Stimulated activated CD8-positive, alpha-beta memory T cell treated with anti-CD3 and anti-CD28 coated beads, Interleukin-15, amount 100 ng/mL, for 24 hours (primary cell): Measurements from ENCODE around the gene PPHLN1.
"Not testable (repeated sequence)": the region's sequence is repeated elsewhere in the genome, so short reads cannot be mapped to it uniquely, and the experiment has no call there.

ENCODE experiments used
- DNase-seq: peaks from one replicate; pipeline ENCODE4 v3.0.0-alpha.2; 2020; ENCODE audit warnings: low read depth

PPHLN1 gene

DNA sequence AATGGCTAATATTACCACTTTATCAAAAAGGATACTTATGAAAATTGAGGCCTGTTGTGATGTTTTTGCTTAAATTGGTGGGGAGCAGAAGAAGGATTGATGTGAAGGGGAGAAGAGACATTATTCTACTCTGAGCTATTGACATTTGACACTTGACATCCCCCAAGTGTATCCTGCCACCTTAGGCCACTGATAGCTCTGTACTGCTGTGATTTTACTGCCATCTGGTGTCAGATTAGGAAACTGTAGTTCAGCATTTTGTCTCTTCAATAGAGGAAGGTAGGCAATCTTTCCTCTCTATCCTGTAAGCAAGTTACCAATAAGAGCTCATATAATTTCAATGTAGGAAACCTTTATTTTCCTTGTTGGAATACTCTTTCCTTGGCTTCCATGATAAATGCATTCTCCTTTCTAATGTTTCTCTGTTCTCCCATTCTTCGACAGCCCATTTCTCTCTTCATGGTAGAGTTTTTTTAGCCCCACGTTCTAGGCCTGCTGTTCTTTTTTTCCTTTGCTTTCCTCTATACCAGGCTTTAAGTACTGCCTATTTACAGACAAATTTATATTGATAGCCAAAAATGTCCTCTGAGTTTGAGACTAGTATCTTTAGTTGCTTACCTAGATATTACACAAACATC lies 46.3 kb downstream of the PPHLN1 start:
- DNase-seq: no peak

DNA sequence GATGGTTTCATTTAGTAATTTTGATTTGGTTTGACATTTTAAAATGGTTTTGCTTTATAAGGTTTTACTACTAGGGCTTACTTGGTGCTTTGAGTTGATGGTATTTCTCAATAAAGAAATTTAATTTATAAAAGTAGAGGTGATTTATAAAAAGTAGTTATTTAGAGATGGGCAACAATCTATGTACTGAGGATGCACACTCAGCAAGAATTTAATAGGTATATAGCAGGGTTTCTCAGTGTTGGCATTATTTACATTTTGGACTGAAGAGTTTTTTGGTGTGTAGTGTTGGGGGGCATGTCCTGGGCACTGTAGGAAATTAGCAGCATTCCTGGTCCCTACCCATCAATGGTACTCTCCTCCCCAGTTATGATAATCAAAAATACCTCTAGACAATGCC lies 47.7 kb downstream of the PPHLN1 start:
- no peak for DNase-seq

DNA sequence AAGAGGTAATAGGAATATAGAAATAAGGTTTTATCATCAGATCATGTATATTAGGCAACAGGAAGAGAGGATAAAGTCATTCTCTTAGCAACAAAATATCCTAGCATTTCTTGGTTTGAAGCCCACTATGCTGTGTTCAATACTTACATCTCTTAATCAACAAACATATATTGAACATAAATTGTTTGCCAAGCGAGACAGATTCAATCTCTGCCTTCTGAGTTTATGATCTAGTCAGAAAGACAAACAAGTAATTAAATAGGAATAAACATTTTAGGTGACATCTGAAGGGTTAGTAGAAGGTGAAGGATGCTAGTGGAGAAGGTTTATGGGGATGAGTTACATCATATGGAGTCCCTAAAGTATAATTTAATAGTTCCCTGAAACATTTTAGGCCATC lies 54.8 kb downstream of the PPHLN1 start:
- no peak for DNase-seq

DNA sequence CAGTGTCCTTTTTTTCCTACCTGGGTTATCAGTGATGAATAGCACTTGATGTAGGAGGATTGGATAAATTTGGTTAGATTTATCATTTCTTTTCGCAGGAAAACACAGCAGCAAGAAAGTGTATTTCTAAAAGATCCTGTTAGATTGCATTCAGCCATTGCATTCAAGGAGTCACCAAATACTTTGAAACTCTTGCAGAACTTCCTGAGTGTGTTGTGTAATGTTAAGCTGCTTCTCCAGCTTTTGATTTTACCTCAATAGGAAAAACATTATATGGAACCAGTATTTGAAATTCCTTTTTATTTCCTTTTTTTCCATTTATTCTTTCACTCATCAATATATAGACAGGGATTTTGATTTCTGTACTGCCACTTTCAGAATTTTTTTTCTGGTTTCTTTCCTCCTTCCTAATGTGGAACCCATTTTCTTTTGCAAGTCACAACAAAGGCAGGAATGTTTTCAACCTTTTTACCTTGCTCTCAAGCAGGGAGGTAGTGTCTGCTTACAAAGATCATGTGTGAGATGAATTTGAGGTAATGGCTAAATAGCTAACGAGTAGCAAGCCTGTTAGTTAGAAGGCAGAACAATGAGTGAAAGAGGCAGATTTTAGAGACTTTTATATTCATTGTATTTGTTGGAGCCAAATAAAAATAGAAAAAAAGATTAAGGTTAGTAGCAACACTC lies 56.2 kb downstream of the PPHLN1 start:
- DNase-seq: no peak

DNA sequence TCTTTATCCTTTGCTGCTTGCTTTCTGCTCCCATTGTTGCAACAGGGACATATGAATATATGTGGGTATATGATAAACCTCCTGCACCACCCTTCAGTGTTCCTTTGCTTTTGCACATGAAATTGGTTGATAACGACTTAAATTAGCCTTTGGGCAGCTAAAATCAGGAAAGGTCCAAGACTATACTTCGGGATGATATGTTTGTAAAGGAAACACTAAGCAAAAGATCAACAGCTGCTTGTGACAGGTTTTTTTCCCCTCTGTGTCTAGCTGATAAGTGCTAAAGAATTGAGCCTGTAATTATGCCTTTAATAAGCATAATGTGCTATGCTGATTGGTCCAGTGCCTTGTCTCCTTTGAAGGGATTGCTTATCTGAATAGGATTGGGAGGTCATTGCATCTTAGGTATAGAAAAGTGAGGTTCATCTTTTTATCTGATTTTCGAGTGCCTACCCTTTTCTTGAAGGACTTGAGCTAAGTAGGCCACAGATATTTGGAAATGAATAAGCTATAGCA lies 59.4 kb downstream of the PPHLN1 start:
- no peak for DNase-seq

DNA sequence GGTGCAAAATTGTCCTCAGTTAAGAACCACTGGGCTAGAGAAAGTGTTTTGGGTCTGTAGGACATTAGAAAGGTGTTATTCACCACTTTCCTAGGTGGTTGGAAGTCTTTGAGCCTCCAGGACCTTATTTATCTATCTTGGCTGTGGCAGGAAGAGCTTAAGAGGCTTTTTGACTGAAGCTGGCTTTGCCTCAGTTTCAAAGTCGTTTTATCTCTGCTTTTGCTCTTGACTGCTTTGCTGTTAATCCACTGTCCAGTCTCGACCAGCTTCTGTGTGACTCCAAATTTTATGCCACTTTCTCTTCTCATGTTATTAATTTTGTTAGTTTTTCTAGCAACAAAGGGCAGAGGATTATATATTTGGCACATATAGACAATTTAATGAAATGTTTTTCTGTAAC lies 60.3 kb downstream of the PPHLN1 start:
- no peak for DNase-seq

DNA sequence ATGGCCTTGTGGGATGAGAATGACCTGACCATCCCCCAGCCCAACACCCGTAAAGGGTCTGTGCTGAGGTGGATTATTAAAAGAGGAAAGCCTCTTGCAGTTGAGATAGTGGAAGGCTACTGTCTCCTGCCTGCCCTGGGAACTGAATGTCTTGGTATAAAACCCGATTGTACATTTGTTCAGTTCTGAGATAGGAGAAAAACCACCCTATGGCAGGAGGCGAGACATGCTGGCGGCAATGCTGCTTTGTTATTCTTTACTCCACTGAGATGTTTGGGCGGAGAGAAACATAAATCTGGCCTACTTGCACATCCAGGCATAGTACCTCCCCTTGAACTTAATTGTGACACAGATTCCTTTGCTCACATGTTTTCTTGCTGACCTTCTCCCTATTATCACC lies 62.1 kb downstream of the PPHLN1 start:
- not testable (repeated sequence) for DNase-seq

DNA sequence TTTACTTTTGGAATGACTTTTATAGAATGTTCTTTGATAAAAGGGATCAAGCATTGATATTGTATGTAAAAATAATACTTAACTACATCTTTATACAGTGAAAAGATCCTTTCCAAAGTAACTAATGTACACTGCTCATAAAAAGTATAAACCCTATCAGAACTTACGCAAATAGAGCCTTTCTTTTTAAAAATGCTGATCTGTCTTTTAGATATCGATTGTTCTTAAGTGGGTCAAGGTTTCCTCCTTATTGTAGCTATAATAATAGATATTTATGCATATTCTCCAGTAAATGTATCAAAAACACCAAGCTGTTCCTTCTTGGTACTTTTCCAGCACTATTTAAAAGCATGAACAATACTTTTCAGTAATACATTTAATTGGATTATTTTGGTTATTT lies 68.5 kb downstream of the PPHLN1 start:
- no peak for DNase-seq

DNA sequence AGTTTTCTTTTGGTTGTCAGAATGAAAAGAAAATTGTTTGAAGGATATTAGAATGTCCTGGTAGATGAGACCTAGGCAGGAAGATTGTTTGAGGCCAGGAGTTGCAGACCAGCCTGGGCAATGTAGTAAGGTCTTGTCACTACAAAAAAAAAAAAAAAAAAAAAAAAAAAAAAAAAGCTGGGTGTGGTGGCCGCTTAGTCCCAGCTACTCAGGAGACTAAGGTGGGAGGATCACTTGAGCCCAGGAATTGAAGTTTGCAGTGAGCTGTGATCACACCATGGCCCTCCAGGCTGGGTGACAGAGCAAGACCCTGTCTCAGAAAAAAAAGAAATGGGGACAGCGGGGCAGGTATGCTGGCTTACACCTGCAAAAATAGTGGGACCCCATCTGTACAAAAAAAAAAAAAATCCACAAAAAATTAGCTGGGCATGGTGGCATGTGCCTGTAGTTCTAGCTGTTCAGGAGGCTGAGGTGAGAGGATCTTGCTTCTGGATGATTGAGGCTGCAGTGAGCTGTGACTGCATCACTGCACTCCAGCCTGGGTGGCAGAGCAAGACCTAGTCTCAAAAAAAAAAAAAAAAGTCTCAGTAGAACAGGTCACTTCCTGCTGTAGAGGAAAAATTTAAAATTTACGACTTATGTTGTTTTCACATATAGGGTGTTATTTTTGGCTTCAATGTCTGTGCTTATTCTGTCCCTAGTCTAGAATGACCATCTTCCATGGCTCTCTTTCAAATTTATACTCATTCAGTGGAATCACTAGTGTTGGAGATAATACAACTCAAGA lies 70.7 kb downstream of the PPHLN1 start:
- no peak for DNase-seq

DNA sequence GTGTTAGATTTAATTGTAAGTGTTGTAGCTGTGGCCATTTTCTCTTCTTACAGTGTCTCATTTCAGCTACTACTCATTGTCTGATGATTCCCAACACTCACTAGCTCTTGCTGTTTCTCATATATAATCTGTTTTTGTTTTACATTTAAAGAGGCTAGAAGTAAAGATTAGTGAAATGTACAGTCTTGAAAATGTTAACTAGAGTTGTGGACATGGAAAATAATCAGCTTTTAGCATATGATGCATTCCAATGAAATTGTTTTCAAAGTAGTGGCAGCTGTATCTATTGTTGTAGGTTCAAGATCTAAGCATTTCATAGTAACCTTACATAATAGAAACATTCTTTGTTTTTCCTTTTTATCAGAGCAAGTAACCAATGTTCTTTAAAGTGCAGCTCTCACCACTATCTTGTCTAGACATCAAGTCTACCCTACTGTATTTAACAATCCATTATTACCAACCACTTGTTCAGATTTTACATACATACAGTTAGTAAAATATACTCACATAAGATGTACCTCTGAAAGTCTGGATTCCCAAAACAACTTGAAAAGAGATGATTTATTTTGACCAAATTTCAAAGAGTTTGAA lies 76.9 kb downstream of the PPHLN1 start:
- no peak for DNase-seq

DNA sequence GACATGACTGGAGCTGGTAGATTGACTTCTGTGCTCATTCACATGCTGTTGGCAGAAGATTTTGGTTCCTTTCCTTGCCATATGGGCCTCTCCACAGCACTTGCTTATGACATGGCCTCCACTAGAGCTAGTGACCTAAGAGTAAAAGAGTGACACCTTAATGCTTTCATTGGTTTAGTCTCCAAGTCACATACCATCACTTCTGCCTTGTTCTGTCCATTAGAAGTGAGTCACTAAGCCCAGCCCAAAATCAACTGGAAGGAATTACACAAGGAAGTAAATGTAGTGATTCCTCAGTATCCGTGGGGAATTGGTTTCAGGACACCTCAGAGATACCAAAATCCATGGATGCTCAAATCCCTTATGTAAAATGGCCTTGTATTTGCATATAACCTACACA lies 81.3 kb downstream of the PPHLN1 start:
- DNase-seq: no peak

DNA sequence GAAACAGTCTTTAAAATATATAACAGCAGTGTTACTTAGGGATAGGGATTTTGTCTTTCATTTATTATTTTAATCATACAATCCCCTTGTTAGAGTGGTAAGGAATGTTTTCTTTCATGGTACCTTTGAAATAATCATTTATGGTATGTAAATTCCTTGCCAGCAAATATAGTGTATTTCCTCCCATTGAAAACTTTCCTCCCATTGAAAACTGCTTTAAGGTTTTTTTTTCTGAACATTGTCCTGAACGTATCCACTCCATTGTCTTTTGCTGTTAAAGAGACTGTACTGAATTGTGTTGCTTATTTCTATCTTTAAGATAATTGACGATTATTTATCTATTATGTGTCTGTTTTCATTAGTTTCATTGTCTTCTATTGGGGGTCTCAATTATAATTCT lies 83.5 kb downstream of the PPHLN1 start:
- DNase-seq: no peak

DNA sequence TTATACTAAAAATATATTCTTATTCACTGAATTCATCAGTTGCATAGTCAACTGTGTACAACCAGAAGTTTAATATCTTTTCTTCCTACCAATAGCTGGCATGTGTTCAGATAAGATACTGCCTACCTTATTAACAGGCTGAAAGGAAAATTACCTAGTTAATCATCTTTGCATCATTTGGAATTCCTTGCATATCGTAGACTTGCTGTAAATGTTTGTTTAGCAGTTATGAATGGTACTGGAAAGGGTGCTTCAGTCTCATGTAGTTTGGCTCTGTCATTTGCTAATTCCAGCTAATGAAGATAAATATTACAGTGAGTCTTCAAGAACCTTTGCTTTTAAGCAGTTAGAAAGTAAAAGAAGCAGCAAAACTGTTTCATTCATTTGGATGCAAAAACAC lies 84.4 kb downstream of the PPHLN1 start:
- DNase-seq: no peak

DNA sequence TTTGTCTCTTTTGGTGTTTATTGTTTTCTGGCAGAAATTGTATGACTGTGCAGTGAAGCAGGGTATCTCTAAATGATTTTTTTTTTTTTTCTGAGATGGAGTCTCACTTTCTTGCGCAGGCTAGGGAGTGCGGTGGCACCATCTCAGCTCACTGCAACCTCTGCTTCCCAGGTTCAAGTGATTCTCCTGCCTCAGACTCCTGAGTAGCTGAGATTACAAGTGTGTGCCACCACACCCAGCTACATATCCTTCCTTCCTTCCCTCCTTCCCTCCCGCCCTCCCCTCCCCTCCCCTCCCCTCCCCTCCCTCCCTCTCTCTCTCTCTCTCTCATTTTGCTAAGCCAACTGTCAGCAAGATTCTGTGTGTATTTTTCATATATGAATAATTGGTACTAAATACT lies 94.4 kb downstream of the PPHLN1 start:
- DNase-seq: no peak

DNA sequence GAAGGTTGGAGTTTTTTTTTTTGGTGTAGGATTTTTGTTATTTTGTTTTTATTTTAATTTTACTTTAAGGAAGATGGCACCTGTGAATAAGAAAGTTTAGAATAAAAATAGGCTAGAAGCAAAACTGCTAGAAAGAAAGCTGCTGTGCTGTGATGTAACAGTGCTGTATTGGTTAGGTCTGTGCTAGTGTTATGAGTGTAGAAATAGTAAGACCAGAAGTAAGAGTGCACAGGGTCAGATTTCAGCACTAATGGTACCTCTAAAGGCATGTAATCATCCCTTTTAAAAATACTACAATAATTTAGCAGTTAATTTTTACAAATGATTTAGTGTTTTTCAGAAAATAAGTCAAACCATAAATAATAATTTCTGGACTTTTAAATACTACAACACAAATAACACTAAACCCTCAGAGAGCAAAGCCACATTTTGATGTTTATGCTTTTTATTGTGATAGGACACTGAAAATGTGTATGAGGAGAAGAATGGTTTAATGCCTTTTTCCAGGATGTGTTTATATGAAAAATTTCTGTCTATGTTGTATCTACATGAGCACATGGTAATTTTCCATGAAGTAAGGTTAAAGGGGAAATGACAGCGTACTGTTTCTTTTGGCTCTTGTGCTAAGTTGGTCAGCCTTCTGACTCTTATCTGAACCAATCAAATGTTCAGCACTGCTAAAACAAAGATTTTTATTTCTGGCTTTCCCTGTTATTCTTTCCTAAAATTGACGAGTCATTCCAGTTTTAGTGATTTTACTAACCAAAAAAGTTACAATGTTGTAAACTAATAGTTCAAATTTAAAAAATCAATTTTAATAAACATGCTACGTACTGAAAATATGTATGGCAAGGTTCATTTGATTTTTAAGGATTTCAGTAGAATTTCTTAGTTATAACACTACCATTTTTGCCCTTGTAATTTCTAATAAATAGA lies 96.1 kb downstream of the PPHLN1 start:
- no peak for DNase-seq

DNA sequence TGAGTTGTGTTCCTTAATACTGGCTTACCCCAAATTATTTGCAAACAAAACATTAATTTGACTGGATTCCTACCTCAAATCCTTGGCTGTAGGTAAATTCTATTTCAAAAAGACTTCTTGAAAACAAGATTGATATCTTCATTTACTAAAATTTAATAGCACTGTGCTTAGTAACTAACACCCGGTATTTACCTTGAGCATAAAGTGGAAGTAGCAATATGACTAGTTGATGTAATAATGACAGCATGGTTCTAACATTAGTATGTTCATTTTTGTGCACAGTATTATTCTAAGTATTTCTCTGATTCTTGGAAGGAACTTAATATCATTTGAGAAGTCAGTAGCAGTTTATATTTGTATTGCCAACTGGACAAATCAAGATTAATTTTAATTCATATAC lies 96.8 kb downstream of the PPHLN1 start:
- DNase-seq: no peak

DNA sequence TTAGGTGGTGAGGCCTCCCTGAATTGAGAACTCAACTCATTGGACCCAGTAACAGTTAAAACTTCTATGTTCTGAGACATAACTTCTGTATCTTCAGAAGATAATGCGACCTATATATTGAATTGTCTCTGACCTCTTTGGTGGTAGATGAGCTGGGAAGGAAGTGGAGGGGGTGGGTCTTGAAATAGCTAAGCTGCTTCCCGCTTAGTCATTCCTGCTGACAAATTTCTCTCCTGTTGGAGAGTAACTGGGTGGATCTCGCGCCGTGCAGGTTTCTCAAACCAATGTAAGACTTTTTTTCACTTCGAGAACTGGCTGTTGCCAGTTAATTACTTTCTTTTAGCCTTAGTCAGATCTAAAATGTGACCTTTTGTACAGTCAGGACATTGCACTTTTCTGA lies 100.8 kb downstream of the PPHLN1 start:
- DNase-seq: no peak

DNA sequence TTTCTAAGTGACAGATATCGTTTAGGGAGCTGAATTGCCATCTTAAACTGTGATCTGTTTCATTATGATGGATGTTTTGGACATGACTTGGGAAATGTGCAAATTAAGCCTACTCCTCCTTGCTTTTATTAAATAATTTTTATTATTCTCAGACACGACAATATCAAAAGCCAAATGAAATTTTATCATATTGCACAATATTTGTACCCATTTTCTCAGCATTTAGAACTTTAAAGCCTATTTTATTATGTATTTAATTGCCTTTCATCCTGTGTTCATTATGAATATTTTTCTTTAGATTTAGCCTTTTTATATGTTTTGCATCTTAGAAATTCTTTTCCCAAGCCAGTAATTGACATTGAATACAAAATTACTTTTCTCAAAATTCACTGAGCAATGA lies 102.9 kb downstream of the PPHLN1 start:
- DNase-seq: no peak

DNA sequence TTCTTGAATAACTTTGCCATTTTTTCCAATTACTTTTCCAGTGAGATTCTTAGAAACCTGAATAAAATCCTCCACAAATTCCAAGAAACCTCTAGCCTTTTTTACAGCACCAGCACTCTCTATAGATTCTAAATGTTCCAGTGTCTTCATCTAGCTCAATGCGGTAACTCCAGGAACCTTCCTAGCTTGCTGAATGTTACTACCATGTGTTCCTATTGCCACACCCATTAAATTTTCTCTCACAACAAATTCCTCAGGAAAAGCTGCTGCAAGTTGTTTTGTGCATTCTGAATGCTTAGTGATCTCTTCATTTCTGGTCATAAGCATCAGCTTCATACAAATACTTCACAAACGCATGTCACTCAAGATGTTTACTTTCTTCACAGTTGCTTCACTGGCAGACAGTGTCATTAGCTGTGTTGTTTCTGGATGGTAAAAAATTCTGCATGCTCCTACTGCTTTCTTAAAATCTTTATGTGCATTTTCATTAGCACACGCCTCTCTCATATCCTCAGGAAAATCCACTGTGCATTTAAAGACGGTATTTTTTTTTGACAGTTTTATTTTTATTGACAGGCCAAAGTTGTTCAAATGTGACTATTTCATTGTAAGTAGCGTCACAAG lies 106.7 kb downstream of the PPHLN1 start:
- no peak for DNase-seq

DNA sequence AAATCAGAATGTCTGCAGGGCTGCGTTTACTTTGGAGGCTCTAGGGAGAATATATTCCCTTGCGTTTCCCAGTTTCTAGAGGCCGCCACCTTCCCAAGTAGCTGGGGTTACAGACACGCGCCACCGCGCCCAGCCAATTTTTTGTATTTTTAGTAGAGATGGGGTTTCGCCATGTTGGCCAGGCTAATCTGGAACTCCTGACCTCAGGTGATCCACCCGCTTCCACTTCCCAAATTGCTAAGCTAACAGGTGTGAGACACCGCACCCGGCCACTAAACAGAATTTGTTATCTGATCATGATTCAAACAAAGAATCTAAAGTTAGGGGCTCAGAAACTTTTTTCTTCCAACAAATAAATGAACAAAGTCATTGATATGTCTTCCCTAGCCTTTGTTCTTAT lies 114.6 kb downstream of the PPHLN1 start:
- no peak for DNase-seq

DNA sequence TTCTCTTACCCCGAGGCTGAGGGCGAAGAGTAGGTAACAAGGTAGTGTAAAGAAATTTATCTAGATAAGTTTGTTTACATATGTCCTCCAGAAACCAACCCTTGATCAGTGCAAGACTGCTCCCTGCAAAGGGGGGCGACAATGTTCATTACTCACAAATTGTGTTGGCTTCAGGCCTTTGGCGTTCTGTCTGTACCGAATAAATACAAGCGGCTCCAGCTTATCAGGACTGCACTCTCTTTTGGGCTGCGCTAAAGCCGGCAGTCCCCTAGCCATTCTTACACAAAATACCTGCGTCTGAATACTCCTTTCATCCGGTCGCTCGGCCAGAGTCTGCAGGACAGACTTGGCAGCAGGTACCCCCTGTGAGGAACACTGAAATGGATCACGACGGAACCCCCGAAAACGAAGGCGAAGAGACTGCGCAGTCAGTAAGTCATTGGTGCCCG lies 116.4 kb downstream of the PPHLN1 start:
- DNase-seq: no peak
